Loucy (cell line): ENCODE results near the gene AGBL4.

Experiments used
- H2AFZ ChIP-seq: fragments of 200-600 bp; sonication (generic); 2 replicates; pipeline ENCODE4 v1.6.0; 2016; ENCODE audit warnings: antibody characterized with exemption, mild to moderate bottlenecking, low read length, moderate library complexity
- H3F3A ChIP-seq: fragments of 200-600 bp; 2 replicates; pipeline ENCODE4 v1.6.0; 2016; ENCODE audit warnings: antibody characterized with exemption, low read depth, mild to moderate bottlenecking
- H3K27me3 ChIP-seq: fragments of 200-600 bp; sonication (generic); 2 replicates; pipeline ENCODE4 v1.6.1; 2014; ENCODE audit warnings: low read length, mild to moderate bottlenecking; ENCODE audit not compliant: insufficient read depth, poor library complexity, severe bottlenecking
- H3K36me3 ChIP-seq: fragments of 200-600 bp; sonication (generic); 2 replicates; pipeline ENCODE4 v1.6.1; 2016; ENCODE audit warnings: low read length; ENCODE audit not compliant: insufficient read depth
- H3K4me1 ChIP-seq: fragments of 200-600 bp; sonication (generic); 2 replicates; pipeline ENCODE4 v1.5.1; 2014; ENCODE audit warnings: low read length, mild to moderate bottlenecking; ENCODE audit not compliant: insufficient read depth, poor library complexity, severe bottlenecking
- H3K4me2 ChIP-seq: fragments of 200-600 bp; sonication (generic); 2 replicates; pipeline ENCODE4 v1.6.0; 2014; ENCODE audit warnings: antibody characterized with exemption, low read length, low read depth, mild to moderate bottlenecking; ENCODE audit not compliant: poor library complexity, severe bottlenecking
- H3K4me3 ChIP-seq: fragments of 200-600 bp; sonication (generic); 2 replicates; pipeline ENCODE4 v1.5.1; 2014; ENCODE audit warnings: low read length, mild to moderate bottlenecking, mixed read lengths; ENCODE audit not compliant: poor library complexity, severe bottlenecking
- H3K79me2 ChIP-seq: fragments of 200-600 bp; sonication (generic); 2 replicates; pipeline ENCODE4 v1.6.1; 2014; ENCODE audit warnings: low read length; ENCODE audit not compliant: insufficient read depth
- H3K9ac ChIP-seq: fragments of 200-600 bp; sonication (generic); 2 replicates; pipeline ENCODE4 v1.6.0; 2014; ENCODE audit warnings: mild to moderate bottlenecking, low read depth, low read length, moderate library complexity; ENCODE audit not compliant: poor library complexity, severe bottlenecking
- H3K9me2 ChIP-seq: fragments of 200-600 bp; sonication (generic); replicated peaks from 2 replicates; pipeline ENCODE4 v1.6.1; 2016; ENCODE audit warnings: low read depth, low read length, mixed read lengths
- H3K9me3 ChIP-seq: fragments of 200-600 bp; sonication (generic); 2 replicates; pipeline ENCODE4 v1.6.1; 2014; ENCODE audit warnings: mild to moderate bottlenecking, antibody characterized with exemption, low read length, low read depth; ENCODE audit not compliant: insufficient read depth
- H4K20me1 ChIP-seq: fragments of 200-600 bp; sonication (generic); 2 replicates; pipeline ENCODE4 v1.6.0; 2014; ENCODE audit warnings: antibody characterized with exemption, low read length, mild to moderate bottlenecking; ENCODE audit not compliant: insufficient read depth, poor library complexity, severe bottlenecking
- EZH2phosphoT487 ChIP-seq: fragments of 200-600 bp; IDR thresholded peaks from 2 replicates; pipeline ENCODE4 v1.6.1; 2018; ENCODE audit warnings: antibody characterized with exemption, mild to moderate bottlenecking, moderate library complexity, borderline replicate concordance
- TF ChIP-seq, protein P1 (sequence below): fragments of 200-600 bp; sonication (generic); conservative IDR thresholded peaks from 2 replicates; pipeline ENCODE4 v1.5.1; 2014; ENCODE audit warnings: mild to moderate bottlenecking, antibody characterized with exemption, low read length

Gene AGBL4

GRCh38 chr1:49408346-49408745 lies 615.4 kb downstream of the AGBL4 start:
- no peaks in the 10 kb centered on the region for H3F3A ChIP-seq
- H3K36me3 ChIP-seq: no peaks in the 10 kb centered on the region
- no peaks in the 10 kb centered on the region for H3K9me3 ChIP-seq
- no peaks in the 10 kb centered on the region for H4K20me1 ChIP-seq
- H3K79me2 ChIP-seq: no peaks in the 10 kb centered on the region
- no peaks in the 10 kb centered on the region for H3K27me3 ChIP-seq
- no peak overlapping the region for H3K4me3 ChIP-seq
- H3K9me2 ChIP-seq: no peaks in the 10 kb centered on the region; the same call in 1 of the 2 replicates
- no peak overlapping the region for H3K4me2 ChIP-seq
- no peaks in the 10 kb centered on the region for H3K4me1 ChIP-seq
- no peak for TF ChIP-seq EZH2phosphoT487
- TF ChIP-seq, protein P1, sequence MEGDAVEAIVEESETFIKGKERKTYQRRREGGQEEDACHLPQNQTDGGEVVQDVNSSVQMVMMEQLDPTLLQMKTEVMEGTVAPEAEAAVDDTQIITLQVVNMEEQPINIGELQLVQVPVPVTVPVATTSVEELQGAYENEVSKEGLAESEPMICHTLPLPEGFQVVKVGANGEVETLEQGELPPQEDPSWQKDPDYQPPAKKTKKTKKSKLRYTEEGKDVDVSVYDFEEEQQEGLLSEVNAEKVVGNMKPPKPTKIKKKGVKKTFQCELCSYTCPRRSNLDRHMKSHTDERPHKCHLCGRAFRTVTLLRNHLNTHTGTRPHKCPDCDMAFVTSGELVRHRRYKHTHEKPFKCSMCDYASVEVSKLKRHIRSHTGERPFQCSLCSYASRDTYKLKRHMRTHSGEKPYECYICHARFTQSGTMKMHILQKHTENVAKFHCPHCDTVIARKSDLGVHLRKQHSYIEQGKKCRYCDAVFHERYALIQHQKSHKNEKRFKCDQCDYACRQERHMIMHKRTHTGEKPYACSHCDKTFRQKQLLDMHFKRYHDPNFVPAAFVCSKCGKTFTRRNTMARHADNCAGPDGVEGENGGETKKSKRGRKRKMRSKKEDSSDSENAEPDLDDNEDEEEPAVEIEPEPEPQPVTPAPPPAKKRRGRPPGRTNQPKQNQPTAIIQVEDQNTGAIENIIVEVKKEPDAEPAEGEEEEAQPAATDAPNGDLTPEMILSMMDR: no peak
- no peak overlapping the region for H3K9ac ChIP-seq
- H2AFZ ChIP-seq: no peak overlapping the region

DNA sequence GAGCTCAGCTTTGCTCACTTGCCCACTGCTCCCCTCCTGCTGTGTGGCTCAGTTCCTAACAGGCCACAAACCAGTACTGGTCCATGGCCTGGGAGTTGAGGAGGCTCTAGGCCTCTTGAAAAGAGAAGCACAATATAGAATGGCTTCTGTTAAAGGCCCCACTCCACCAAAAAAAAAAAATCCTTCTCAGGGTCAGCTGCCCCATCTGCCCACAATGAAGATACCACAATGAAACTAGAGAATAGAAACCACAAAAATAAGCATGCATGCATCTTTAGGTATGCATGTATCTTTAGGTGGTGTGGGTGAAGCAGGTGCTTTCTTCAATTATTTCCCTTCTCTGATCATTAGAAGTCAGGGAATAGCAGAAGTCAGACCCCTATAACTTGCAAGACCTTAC lies 626.7 kb downstream of the AGBL4 start:
- Histone ChIP-seq H2AFZ (no peak overlapping the region), H3K9me2 (no peaks in the 10 kb centered on the region), H4K20me1 (no peaks in the 10 kb centered on the region), H3K9ac (no peak overlapping the region), H3K4me3 (no peak overlapping the region), H3K79me2 (no peaks in the 10 kb centered on the region), H3K36me3 (no peaks in the 10 kb centered on the region), H3K9me3 (no peaks in the 10 kb centered on the region), H3K4me2 (no peak overlapping the region), H3F3A (no peaks in the 10 kb centered on the region), H3K27me3 (no peaks in the 10 kb centered on the region), H3K4me1 (no peaks in the 10 kb centered on the region)
- TF ChIP-seq EZH2phosphoT487: no peak
- TF ChIP-seq, protein P1: no peak

DNA sequence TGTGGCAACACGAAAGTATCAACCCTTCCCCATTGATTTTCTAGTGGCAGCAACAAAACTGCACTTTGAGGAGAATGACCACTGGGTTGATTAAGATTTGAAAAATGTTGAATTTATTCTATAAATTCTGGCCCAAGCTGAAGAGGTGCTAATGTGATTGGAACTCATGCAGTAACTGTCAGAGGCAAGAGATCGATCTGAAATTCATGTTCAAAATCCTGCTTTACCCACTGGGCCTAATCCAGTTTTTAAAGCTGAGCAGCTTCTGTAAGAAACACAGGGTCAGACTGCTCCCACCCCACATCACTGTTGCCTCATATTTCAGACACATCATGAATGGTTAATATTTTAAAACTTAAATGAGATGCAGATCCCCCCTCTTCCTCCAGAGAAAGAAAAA lies 629.6 kb downstream of the AGBL4 start:
- Histone ChIP-seq H3K9ac (no peak overlapping the region), H3K4me3 (no peak overlapping the region), H3K9me2 (no peaks in the 10 kb centered on the region), H3K9me3 (no peaks in the 10 kb centered on the region), H4K20me1 (no peaks in the 10 kb centered on the region), H3K27me3 (no peaks in the 10 kb centered on the region), H3F3A (no peaks in the 10 kb centered on the region), H3K36me3 (no peaks in the 10 kb centered on the region), H2AFZ (no peak overlapping the region), H3K4me2 (no peak overlapping the region), H3K4me1 (no peaks in the 10 kb centered on the region), H3K79me2 (no peaks in the 10 kb centered on the region)
- TF ChIP-seq, protein P1: no peak
- no peak for TF ChIP-seq EZH2phosphoT487
